ENCODE measurements around the gene GSTM3. TPM values are rescaled to one million over a fixed set of nuclear protein-coding genes. Genes with fewer than 3 reads are reported as not detected.
A peak's percentile ranks its signal among the peaks of the same experiment; 100 is the strongest.

GSTM3 gene
- total and polyA plus RNA-seq, 9 of the 15 experiments (the other 6 are each of a cell fraction or from before 2014, with no cell fraction given): 3.9 to 24.5 (median 9.4) TPM

DNA sequence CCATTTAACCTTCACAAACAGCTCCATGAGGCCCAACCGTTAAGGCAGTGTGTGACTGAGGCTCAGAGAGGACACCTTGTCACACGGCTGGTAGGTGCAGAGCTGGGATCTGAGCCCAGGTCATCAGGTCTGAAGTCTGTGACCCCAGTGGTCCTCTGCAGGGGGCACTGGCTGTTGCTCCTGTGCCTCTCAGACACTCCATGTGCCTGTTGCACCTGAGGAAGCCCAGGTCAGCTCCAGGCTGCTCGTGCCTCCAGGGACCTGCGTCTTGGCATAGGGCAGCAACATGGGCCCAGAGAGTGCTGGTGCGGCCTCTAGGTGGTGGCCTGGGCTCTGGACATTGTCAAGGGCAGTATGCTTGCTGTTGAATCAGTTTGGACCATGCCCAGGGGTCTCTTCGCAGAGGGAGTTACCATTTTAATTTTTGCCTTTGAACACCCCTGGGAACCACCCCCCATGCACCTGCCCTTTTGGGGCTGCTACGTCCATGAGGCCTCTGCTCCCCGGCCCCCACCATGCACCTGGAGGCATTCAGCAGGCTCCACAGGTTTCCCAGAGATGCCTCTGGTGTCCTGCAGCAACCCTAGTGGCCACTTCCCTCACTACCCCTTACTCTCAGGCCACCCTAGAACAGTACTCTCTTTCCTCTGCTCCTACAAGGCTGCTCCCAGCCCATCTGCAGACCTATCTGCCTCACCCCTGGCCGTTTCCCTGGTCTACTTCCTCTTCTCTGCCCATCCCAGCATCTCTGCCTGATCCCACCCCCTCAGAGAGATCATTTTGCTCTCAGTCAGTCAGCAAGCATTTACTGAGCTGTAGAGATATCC lies 48.1 kb upstream of the GSTM3 start (continued):
- TF ChIP-seq ZKSCAN1 (IDR thresholded peaks at IDR 0.05; ENCODE audit: low read depth, low read length) (no peak), ETV6 (IDR thresholded peaks at IDR 0.05; ENCODE audit: borderline replicate concordance in 1 of 2, low read depth in 2 of 2, low read length in 1 of 2) (no peak), ETV6 (CRISPR knock-in tag; IDR thresholded peaks at IDR 0.05; ENCODE audit: borderline replicate concordance) (no peak), GATAD2A (IDR thresholded peaks at IDR 0.05) (no peak), MEIS2 (IDR thresholded peaks at IDR 0.05; ENCODE audit: partially characterized antibody) (no peak), KLF16 (IDR thresholded peaks at IDR 0.05) (no peak), EHMT2 (IDR thresholded peaks at IDR 0.05) (no peak), ZKSCAN8 (CRISPR knock-in tag; IDR thresholded peaks at IDR 0.05) (no peak), HDAC8 (tag; IDR thresholded peaks at IDR 0.05) (no peak), ZEB2 (IDR thresholded peaks at IDR 0.05) (peak; percentile 44; the same call in 1 of the 2 replicates), ZNF551 (CRISPR knock-in tag; IDR thresholded peaks at IDR 0.05) (no peak), CREM (IDR thresholded peaks at IDR 0.05; ENCODE audit: low read depth) (peak; percentile 22; the same call in 1 of the 2 replicates), SLC30A9 (CRISPR knock-in tag; IDR thresholded peaks at IDR 0.05) (no peak), MTA1 (IDR thresholded peaks at IDR 0.05; ENCODE audit: borderline replicate concordance) (peak; percentile 54; the same call in 1 of the 2 replicates), PTBP1 (IDR thresholded peaks at IDR 0.05; ENCODE audit: low read depth, low read length) (no peak), YBX1 (IDR thresholded peaks at IDR 0.05) (no peak), CBFA2T3 (IDR thresholded peaks at IDR 0.05) (0 out of 2 replicates have a peak, but pooled peaks have one; percentile 6), BRD4 (IDR thresholded peaks at IDR 0.05) (no peak), NCOR1 (IDR thresholded peaks at IDR 0.05) (no peak), GATA2 (CRISPR knock-in tag; IDR thresholded peaks at IDR 0.05) (0 out of 2 replicates have a peak, but pooled peaks have one; percentile 30), MAZ (CRISPR knock-in tag; conservative IDR thresholded peaks at IDR 0.05 in 1 of 2, IDR thresholded peaks at IDR 0.05 in 1 of 2) (peak in 1 of 2 experiments; percentile 66; a peak in 2 of 4 replicates), NCOA2 (IDR thresholded peaks at IDR 0.05; ENCODE audit: partially characterized antibody in 2 of 2) (no peak)
- TF ChIP-seq, protein P1, sequence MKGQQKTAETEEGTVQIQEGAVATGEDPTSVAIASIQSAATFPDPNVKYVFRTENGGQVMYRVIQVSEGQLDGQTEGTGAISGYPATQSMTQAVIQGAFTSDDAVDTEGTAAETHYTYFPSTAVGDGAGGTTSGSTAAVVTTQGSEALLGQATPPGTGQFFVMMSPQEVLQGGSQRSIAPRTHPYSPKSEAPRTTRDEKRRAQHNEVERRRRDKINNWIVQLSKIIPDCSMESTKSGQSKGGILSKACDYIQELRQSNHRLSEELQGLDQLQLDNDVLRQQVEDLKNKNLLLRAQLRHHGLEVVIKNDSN (CRISPR knock-in tag; IDR thresholded peaks at IDR 0.05): no peak
- TF ChIP-seq, protein P2, sequence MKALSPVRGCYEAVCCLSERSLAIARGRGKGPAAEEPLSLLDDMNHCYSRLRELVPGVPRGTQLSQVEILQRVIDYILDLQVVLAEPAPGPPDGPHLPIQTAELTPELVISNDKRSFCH (CRISPR knock-in tag; IDR thresholded peaks at IDR 0.05): no peak
- TF ChIP-seq, protein P2 (tag; IDR thresholded peaks at IDR 0.05): 0 out of 2 replicates have a peak, but pooled peaks have one; percentile 38
- TF ChIP-seq, protein P3, sequence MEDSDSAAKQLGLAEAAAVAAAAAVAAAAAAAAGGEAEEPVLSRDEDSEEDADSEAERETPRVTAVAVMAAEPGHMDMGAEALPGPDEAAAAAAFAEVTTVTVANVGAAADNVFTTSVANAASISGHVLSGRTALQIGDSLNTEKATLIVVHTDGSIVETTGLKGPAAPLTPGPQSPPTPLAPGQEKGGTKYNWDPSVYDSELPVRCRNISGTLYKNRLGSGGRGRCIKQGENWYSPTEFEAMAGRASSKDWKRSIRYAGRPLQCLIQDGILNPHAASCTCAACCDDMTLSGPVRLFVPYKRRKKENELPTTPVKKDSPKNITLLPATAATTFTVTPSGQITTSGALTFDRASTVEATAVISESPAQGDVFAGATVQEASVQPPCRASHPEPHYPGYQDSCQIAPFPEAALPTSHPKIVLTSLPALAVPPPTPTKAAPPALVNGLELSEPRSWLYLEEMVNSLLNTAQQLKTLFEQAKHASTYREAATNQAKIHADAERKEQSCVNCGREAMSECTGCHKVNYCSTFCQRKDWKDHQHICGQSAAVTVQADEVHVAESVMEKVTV (CRISPR knock-in tag; IDR thresholded peaks at IDR 0.05): no peak
- TF ChIP-seq, protein P4, sequence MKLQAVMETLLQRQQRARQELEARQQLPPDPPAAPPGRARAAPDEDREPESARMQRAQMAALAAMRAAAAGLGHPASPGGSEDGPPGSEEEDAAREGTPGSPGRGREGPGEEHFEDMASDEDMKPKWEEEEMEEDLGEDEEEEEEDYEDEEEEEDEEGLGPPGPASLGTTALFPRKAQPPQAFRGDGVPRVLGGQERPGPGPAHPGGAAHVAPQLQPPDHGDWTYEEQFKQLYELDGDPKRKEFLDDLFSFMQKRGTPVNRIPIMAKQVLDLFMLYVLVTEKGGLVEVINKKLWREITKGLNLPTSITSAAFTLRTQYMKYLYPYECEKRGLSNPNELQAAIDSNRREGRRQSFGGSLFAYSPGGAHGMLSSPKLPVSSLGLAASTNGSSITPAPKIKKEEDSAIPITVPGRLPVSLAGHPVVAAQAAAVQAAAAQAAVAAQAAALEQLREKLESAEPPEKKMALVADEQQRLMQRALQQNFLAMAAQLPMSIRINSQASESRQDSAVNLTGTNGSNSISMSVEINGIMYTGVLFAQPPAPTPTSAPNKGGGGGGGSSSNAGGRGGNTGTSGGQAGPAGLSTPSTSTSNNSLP (IDR thresholded peaks at IDR 0.05; ENCODE audit: borderline replicate concordance, low read depth, low read length): no peak
